ENCODE measurements around the gene PKD1L1. TPM values are rescaled to one million over a fixed set of nuclear protein-coding genes. Genes with fewer than 3 reads are reported as not detected.

PKD1L1 gene
- total RNA-seq, 1 experiment from 2014 or later, result 0.17 TPM

DNA sequence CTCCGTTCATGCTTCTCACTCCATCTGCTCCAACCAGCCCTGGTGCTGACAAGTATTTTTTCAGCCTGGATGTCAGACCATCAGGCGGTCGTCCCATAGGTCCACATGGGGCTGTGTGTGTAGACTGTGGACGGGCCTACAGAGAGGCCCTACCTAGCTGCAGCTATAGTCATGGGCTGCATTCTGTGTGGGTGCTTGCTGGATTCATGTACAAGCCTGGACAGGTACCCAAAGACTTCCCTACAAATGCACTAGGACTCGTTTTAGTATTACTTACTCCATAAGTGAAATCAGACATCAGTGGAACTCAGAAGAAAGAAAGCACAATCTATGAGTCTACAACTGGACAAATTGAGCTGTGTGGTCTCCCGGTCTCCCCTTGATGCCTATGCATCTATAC, 146.8 kb downstream of the PKD1L1 start:
- Histone ChIP-seq H3K4me3 (replicated peaks in 1 of 2; ENCODE audit: low read depth in 1 of 2, low read length in 2 of 2) (no peak overlapping the region), H3K36me3 (ENCODE audit: control insufficient read depth in 1 of 2, insufficient read depth in 2 of 2, low read length in 2 of 2) (no peaks in the 10 kb centered on the region), H4K20me1 (ENCODE audit: insufficient read depth) (no peaks in the 10 kb centered on the region), H3K27me3 (ENCODE audit: insufficient read depth, low read length) (no peaks in the 10 kb centered on the region), H3K27ac (ENCODE audit: low read depth, low read length) (no peak overlapping the region), H3K9me2 (ENCODE audit: insufficient read depth) (no peaks in the 10 kb centered on the region), H3K4me2 (ENCODE audit: low read length) (no peak overlapping the region), H3K9me3 (ENCODE audit: control insufficient read depth in 1 of 2, insufficient read depth in 1 of 2, low read depth in 1 of 2, low read length in 2 of 2) (no peaks in the 10 kb centered on the region), H2AFZ (ENCODE audit: low read depth, low read length, poor library complexity, severe bottlenecking) (no peak overlapping the region), H3K79me2 (ENCODE audit: insufficient read depth, low read length) (no peaks in the 10 kb centered on the region), H3K4me1 (ENCODE audit: control insufficient read depth in 1 of 2, insufficient read depth in 2 of 2, low read length in 2 of 2) (peaks cover 11% of the 10 kb centered on the region in 2 experiments; a peak in 3 of 4 replicates), H3K9ac (ENCODE audit: low read length) (no peak overlapping the region)
- ChIA-PET POLR2A (no interaction called here), CTCF (no interaction called here), RAD21 (ENCODE audit: low non-redundant PET in 1 of 2, low total read pairs in 2 of 2, uncharacterized antibody in 2 of 2, unreplicated experiment in 2 of 2) (no interaction called here)
- TF ChIP-seq, protein P1, sequence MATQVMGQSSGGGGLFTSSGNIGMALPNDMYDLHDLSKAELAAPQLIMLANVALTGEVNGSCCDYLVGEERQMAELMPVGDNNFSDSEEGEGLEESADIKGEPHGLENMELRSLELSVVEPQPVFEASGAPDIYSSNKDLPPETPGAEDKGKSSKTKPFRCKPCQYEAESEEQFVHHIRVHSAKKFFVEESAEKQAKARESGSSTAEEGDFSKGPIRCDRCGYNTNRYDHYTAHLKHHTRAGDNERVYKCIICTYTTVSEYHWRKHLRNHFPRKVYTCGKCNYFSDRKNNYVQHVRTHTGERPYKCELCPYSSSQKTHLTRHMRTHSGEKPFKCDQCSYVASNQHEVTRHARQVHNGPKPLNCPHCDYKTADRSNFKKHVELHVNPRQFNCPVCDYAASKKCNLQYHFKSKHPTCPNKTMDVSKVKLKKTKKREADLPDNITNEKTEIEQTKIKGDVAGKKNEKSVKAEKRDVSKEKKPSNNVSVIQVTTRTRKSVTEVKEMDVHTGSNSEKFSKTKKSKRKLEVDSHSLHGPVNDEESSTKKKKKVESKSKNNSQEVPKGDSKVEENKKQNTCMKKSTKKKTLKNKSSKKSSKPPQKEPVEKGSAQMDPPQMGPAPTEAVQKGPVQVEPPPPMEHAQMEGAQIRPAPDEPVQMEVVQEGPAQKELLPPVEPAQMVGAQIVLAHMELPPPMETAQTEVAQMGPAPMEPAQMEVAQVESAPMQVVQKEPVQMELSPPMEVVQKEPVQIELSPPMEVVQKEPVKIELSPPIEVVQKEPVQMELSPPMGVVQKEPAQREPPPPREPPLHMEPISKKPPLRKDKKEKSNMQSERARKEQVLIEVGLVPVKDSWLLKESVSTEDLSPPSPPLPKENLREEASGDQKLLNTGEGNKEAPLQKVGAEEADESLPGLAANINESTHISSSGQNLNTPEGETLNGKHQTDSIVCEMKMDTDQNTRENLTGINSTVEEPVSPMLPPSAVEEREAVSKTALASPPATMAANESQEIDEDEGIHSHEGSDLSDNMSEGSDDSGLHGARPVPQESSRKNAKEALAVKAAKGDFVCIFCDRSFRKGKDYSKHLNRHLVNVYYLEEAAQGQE (IDR thresholded peaks at IDR 0.05; ENCODE audit: low read depth), result no peak
- TF ChIP-seq ZFX (IDR thresholded peaks at IDR 0.05) (no peak), EGR1 (IDR thresholded peaks at IDR 0.05; ENCODE audit: low read depth) (no peak), POLR2A (IDR thresholded peaks at IDR 0.05; ENCODE audit: borderline replicate concordance, extremely low read depth, insufficient read depth, insufficient read length) (no peak), CBX3 (IDR thresholded peaks at IDR 0.05; ENCODE audit: low read depth) (no peak), POLR2AphosphoS5 (IDR thresholded peaks at IDR 0.05; ENCODE audit: low read depth, low read length) (no peak), SRF (IDR thresholded peaks at IDR 0.05; ENCODE audit: low read depth) (no peak), ELF1 (IDR thresholded peaks at IDR 0.05; ENCODE audit: borderline replicate concordance, low read depth) (no peak), TCF7L2 (IDR thresholded peaks at IDR 0.05; ENCODE audit: borderline replicate concordance, extremely low read depth, insufficient read depth, insufficient read length) (no peak), ZNF274 (IDR thresholded peaks at IDR 0.05; ENCODE audit: low read depth, low read length) (no peak), RAD21 (IDR thresholded peaks at IDR 0.05; ENCODE audit: low read depth) (no peak), SIN3A (IDR thresholded peaks at IDR 0.05; ENCODE audit: low read depth) (no peak)
- TF ChIP-seq, protein P2, sequence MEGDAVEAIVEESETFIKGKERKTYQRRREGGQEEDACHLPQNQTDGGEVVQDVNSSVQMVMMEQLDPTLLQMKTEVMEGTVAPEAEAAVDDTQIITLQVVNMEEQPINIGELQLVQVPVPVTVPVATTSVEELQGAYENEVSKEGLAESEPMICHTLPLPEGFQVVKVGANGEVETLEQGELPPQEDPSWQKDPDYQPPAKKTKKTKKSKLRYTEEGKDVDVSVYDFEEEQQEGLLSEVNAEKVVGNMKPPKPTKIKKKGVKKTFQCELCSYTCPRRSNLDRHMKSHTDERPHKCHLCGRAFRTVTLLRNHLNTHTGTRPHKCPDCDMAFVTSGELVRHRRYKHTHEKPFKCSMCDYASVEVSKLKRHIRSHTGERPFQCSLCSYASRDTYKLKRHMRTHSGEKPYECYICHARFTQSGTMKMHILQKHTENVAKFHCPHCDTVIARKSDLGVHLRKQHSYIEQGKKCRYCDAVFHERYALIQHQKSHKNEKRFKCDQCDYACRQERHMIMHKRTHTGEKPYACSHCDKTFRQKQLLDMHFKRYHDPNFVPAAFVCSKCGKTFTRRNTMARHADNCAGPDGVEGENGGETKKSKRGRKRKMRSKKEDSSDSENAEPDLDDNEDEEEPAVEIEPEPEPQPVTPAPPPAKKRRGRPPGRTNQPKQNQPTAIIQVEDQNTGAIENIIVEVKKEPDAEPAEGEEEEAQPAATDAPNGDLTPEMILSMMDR (IDR thresholded peaks at IDR 0.05 in 2 of 3, conservative IDR thresholded peaks at IDR 0.05 in 1 of 3; ENCODE audit: borderline replicate concordance in 1 of 3, insufficient read depth in 1 of 3, low read depth in 2 of 3, low read length in 2 of 3), result no peak
- TF ChIP-seq, protein P3, sequence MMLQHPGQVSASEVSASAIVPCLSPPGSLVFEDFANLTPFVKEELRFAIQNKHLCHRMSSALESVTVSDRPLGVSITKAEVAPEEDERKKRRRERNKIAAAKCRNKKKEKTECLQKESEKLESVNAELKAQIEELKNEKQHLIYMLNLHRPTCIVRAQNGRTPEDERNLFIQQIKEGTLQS (IDR thresholded peaks at IDR 0.05), result no peak
- intact Hi-C loops (cut with micrococcal nuclease), result no loop called here
- ATAC-seq (no peak), DNase-seq (ENCODE audit: low read depth, low spot score) (no peak)
- no TSS peak for BruUV-seq (replicated peaks)

All from HCT116 (cell line).